Body of pancreas (tissue), 4 donors: Measurements from ENCODE around the gene BORCS8. TPM values are rescaled to one million over a fixed set of nuclear protein-coding genes. Genes with fewer than 3 reads are reported as not detected.
"Not testable (repeated sequence)": the region's sequence is repeated elsewhere in the genome, so short reads cannot be mapped to it uniquely, and the experiment has no call there.

Source experiments
- ATAC-seq: fragments of 150-250 bp; one replicate; pipeline ENCODE4 v1.9.1; 2016
- DNase-seq, 4 donors: peaks; one replicate each; pipeline ENCODE4 v3.0.0-alpha.2; 2019
- H3K27ac ChIP-seq, 4 donors: fragments of 200-600 bp; sonication (generic); 1 replicate in 3 of 4; 2 replicates in 1 of 4; pipeline versions ENCODE4 v1.5.1 to v1.6.1; 2016 to 2019; ENCODE audit warnings: mild to moderate bottlenecking in 1 of 4, mixed read lengths in 1 of 4, moderate library complexity in 1 of 4
- H3K27me3 ChIP-seq, 2 donors: fragments of 200-600 bp; sonication (generic); one replicate each; pipeline ENCODE4 v1.6.0; 2016; ENCODE audit warnings: mild to moderate bottlenecking in 1 of 2
- H3K36me3 ChIP-seq, 2 donors: fragments of 200-600 bp; sonication (generic); replicated peaks in 1 of 2; 2 replicates each; pipeline ENCODE4 v1.5.1; 2016; ENCODE audit warnings: low read depth in 2 of 2; ENCODE audit not compliant: insufficient read depth in 1 of 2
- H3K4me1 ChIP-seq: fragments of 200-600 bp; sonication (generic); one replicate; pipeline ENCODE4 v1.6.0; 2016
- H3K4me3 ChIP-seq, 2 donors: fragments of 200-600 bp; sonication (generic); 1 replicate in 1 of 2; 2 replicates in 1 of 2; pipeline ENCODE4 v1.5.1; 2016 to 2019
- H3K9me3 ChIP-seq, 3 donors: fragments of 200-600 bp; sonication (generic); 1 replicate in 2 of 3; 2 replicates in 1 of 3; pipeline ENCODE4 v1.5.1; 2016
- CTCF ChIP-seq, 7 experiments: fragments of 450-650 bp in 4 of 7; fragments of 200-600 bp in 3 of 7; sonication (generic) in 3 of 7; IDR thresholded peaks; one replicate each; pipeline ENCODE4 v1.5.1; 2016 to 2019; ENCODE audit warnings: antibody characterized with exemption in 7 of 7
- POLR2A ChIP-seq, 3 donors: fragments of 450-650 bp; IDR thresholded peaks; one replicate each; pipeline ENCODE4 v1.6.1; 2016; ENCODE audit warnings: antibody characterized with exemption in 3 of 3, mild to moderate bottlenecking in 2 of 3
- WGBS, 2 donors: methylation state at CpG; one replicate each; pipeline ENCODE4 v1.1.5; 2017; 5-methylcytosine and 5-hydroxymethylcytosine counted together
- intact Hi-C: fragments of 100-400 bp; cut with DNase I; formaldehyde crosslinking; loops from one replicate; pipeline ENCODE4 v1.15.1; 2023
- total RNA-seq, 2 donors: library from RNA; depleted of rRNA; stranded (reverse); fragments of >200 nt; gene quantifications; one replicate each; pipeline ENCODE4 v1.1.0, GENCODE V29; 2016

Gene BORCS8
- total RNA-seq, 2 donors from 2014 or later: 5.4 to 25.4 TPM

DNA sequence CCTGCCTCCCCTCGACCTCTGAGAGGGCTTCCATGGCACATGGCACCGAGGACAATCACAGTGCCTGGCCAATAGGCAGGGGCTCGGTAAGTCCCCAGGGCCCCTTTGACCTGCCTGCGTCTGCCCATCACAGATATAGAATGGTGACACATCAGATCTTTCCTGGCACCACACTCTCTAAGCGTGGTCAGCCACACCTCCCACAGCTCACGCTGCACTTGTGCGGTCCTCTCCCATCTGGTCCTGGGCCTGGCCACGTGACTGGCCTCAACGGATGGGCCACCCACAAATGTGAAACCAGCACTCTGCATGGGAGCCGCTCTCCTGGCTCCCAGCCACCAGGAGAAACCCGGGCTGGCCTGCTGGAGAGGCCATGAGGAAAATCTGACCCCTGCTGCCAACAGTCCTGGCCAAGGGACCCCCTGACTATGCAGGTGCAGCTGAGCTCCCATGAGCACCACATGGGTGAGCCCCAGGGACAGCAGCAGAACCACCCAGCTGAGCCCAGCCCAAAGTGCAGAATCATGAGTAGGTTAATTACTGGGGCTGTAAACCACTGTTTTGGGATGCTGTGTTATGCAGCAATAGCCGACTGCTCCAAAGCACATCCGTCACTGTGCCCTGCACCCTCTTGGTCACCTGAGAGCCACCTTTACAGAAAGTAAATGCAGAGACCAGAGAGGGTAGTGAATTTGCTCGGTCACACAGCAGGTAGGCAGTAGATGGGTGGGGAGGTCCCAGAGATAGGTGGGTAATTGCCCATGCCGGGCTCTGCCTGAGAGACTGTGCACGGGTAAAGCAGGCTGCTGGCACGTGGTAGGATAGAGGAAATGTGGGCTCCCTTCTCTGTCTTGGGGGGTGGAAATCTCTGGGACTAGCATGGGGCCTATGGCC, 12.2 kb downstream of the BORCS8 start:
- 95 to 100% methylated on average over 6 to 17 of the region's 17 CpGs for WGBS, 2 donors
- TF ChIP-seq POLR2A (IDR thresholded peaks at IDR 0.05) (no peak), CTCF (IDR thresholded peaks at IDR 0.05) (no peak)
- Histone ChIP-seq H3K4me1 (no peaks in the 10 kb centered on the region), H3K36me3 (peaks cover 0 to 5% of the 10 kb centered on the region in 2 donors), H3K4me3 (no peak overlapping the region), H3K27ac (no peak overlapping the region), H3K27me3 (no peaks in the 10 kb centered on the region), H3K9me3 (no peaks in the 10 kb centered on the region)
- intact Hi-C loops: no loop called here
- DNase-seq (no peak), ATAC-seq (no peak)

DNA sequence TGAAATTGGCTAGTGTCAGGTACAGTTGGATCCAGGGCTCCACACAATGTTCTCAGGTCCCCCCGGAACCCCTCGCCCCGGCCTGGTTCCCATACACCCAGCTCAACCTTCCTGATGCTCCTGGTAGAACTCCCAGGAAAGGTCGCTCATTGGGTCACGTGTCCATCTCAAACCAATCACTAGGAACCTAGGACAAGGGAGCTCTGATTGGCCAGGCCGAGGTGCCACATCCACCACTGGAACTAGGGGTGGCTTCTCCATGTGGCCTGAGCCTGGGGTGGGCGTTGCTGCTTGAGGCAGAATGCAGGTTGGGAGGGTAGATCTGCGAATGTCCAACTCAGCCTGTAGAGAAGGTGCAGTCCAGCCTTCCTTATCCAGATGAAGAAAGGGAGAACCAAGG, 15.0 kb downstream of the BORCS8 start:
- intact Hi-C loops: no loop called here
- no peak for TF ChIP-seq POLR2A (IDR thresholded peaks at IDR 0.05)
- no peak for TF ChIP-seq CTCF (IDR thresholded peaks at IDR 0.05)
- H3K27me3 ChIP-seq: no peaks in the 10 kb centered on the region
- H3K4me3 ChIP-seq: no peak overlapping the region
- H3K9me3 ChIP-seq: no peaks in the 10 kb centered on the region
- 93 to 96% methylated on average over 4 to 8 of the region's 8 CpGs for WGBS, 2 donors
- H3K27ac ChIP-seq: no peak overlapping the region
- H3K36me3 ChIP-seq: no peaks in the 10 kb centered on the region
- ATAC-seq (no peak), DNase-seq (no peak)
- H3K4me1 ChIP-seq: no peaks in the 10 kb centered on the region

DNA sequence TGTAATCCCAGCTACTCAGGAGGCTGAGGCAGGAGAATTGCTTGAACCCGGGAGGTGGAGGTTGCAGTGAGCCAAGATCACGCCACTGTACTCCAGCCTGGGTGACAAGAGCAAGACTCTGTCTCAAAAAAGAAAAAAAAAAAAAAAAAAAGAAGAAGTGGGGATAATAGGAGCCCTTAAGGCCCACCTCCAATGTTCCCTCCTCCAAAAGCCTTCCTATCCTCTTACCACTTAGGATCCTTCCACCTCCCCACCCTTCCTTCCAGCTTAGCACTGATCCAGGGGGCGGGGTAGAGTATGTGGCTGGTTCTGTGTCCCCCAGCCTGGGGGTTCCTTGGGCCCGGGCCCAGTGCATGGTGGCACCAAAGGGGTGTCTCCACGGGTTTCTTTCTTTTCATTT, 18.7 kb downstream of the BORCS8 start:
- ATAC-seq, H3K27ac ChIP-seq, H3K27me3 ChIP-seq, H3K9me3 ChIP-seq, H3K4me3 ChIP-seq, H3K36me3 ChIP-seq, DNase-seq, intact Hi-C loops: not testable (repeated sequence)
- WGBS, 2 donors: 77 to 80% methylated on average over 3 to 5 of the region's 5 CpGs
- peaks cover 11% of the 10 kb centered on the region for H3K4me1 ChIP-seq

DNA sequence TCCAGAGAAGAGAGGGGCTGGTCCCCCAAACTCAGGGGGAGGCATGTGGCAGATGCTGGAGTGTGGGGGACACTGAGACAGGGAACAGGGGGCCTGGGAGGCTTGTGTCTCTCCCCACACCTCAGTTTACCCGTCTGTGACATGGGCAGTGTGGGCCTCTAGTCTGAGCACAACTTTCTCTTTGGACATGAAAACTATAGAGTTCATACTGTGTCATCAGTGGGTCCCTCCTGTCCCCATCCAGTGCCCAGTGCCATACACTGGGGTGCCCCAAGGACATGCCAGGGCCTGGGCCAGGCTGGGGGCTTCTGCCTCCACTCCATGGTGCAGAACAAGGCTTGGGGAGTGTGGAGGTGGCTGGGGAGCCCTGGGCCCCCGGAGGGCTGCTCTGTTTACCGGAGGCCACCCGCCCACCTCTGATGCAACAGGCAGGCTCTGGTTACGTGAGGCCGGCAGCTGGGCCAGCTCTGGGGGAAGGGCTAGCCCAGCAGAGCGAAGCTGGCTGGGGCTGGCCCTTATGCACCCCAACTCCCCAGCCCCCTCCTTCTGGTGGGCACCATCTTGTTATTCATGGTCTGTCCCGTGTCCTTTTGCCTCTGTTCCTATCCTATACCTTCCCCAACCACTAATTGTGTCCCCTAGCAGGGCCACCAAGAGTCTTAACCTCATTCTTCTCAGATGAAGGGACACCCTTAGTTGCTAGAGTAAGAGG, 20.0 kb downstream of the BORCS8 start:
- Histone ChIP-seq H3K36me3 (no peaks in the 10 kb centered on the region), H3K9me3 (no peaks in the 10 kb centered on the region), H3K27me3 (no peaks in the 10 kb centered on the region), H3K4me3 (no peak overlapping the region), H3K27ac (no peak overlapping the region), H3K4me1 (peaks cover 11% of the 10 kb centered on the region)
- ATAC-seq: no peak
- intact Hi-C loops: no loop called here
- DNase-seq: no peak
- WGBS, 2 donors: 82 to 86% methylated on average over 4 to 7 of the region's 8 CpGs
- no peak for TF ChIP-seq POLR2A (IDR thresholded peaks at IDR 0.05)
- no peak for TF ChIP-seq CTCF (IDR thresholded peaks at IDR 0.05)

DNA sequence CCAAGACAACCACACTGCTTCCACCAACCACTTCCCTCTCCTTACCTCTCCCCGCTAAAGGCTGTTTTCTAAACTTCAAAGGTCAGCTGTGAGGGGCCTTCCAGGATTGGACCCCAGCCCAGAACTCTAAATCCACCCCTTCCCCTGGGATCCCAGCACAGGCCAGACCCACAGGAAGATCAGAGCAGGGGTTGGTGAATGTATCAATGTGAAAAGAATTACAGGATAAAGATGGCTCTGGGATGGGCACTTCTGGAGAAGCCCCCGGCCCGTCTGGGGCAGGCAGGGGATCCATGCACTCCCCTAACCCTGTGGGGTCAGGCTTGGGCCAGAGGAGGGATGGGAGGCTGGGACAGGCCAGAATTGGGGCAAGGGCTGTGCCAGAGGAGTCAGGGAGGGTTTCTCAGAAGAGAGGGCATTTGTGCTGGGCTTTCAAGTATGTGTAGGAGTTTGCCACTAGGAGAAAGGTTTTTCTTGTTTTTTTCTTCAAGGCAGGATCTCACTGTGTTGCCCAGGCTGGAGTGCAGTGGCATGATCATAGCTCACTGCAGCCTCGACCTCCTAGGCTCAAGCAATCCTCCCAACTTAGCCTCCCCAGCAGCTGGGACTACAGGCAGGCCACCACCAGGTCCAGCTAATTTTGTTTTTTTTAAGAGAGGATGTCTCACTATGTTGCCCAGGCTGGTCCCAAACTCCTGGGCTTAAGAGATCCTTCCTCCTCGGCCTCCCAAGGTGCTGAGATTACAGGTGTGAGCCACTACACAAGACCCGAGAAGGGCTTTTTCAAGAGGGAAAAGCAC, 20.9 kb downstream of the BORCS8 start:
- Histone ChIP-seq H3K4me3 (no peak overlapping the region), H3K9me3 (no peaks in the 10 kb centered on the region), H3K27me3 (no peaks in the 10 kb centered on the region), H3K36me3 (no peaks in the 10 kb centered on the region), H3K27ac (no peak overlapping the region), H3K4me1 (peaks cover 11% of the 10 kb centered on the region)
- no peak for TF ChIP-seq POLR2A (IDR thresholded peaks at IDR 0.05)
- no peak for TF ChIP-seq CTCF (IDR thresholded peaks at IDR 0.05)
- ATAC-seq (no peak), DNase-seq (no peak)
- intact Hi-C loops: no loop called here
- WGBS, 2 donors: 84 to 91% methylated on average over 6 of the region's 6 CpGs
